Fibroblast of lung (primary cell): ENCODE results near the gene TMC1. TPM values are rescaled to one million over a fixed set of nuclear protein-coding genes. Genes with fewer than 3 reads are reported as not detected.
A peak's percentile ranks its signal among the peaks of the same experiment; 100 is the strongest.

Experiments
- DNase-seq, 2 donors: peaks; one replicate each; pipeline versions ENCODE4 v3.0.0 to v3.0.0-alpha.2; 2010; ENCODE audit warnings: low read depth in 2 of 2
- H2AFZ ChIP-seq: 2 replicates; pipeline ENCODE4 v1.5.1; 2012; ENCODE audit warnings: low read length, control low read depth, inconsistent platforms
- H3K27ac ChIP-seq: 2 replicates; pipeline ENCODE4 v1.5.1; 2011; ENCODE audit warnings: low read length, control low read depth; ENCODE audit not compliant: insufficient read depth
- H3K27me3 ChIP-seq: 2 replicates; pipeline ENCODE4 v1.5.1; 2011; ENCODE audit warnings: mild to moderate bottlenecking, low read length; ENCODE audit not compliant: control insufficient read depth, insufficient read depth
- H3K36me3 ChIP-seq: 2 replicates; pipeline ENCODE4 v1.5.1; 2011; ENCODE audit warnings: low read length; ENCODE audit not compliant: control insufficient read depth, insufficient read depth
- H3K4me1 ChIP-seq: 2 replicates; pipeline ENCODE4 v1.5.1; 2011; ENCODE audit warnings: low read length; ENCODE audit not compliant: control insufficient read depth, insufficient read depth; ENCODE audit errors: extremely low read depth
- H3K4me2 ChIP-seq: 2 replicates; pipeline ENCODE4 v1.5.1; 2011; ENCODE audit warnings: low read length, control low read depth; ENCODE audit not compliant: insufficient read depth; ENCODE audit errors: extremely low read depth
- H3K4me3 ChIP-seq, 4 experiments: fragments of 200-600 bp in 1 of 4; sonication (generic) in 1 of 4; replicated peaks in 1 of 4; 2 replicates each; pipeline ENCODE4 v1.5.1; 2011 to 2016; ENCODE audit warnings: low read length in 4 of 4, low read depth in 3 of 4, mild to moderate bottlenecking in 3 of 4, control low read depth in 2 of 4, inconsistent platforms in 1 of 4, mixed read lengths in 1 of 4; ENCODE audit not compliant: insufficient read depth in 1 of 4; ENCODE audit errors: control extremely low read depth in 1 of 4
- H3K79me2 ChIP-seq: 2 replicates; pipeline ENCODE4 v1.5.1; 2012; ENCODE audit warnings: mild to moderate bottlenecking, low read length, inconsistent platforms; ENCODE audit not compliant: control insufficient read depth, insufficient read depth
- H3K9ac ChIP-seq: 2 replicates; pipeline ENCODE4 v1.5.1; 2011; ENCODE audit warnings: mild to moderate bottlenecking, low read length, control low read depth; ENCODE audit not compliant: insufficient read depth
- H3K9me3 ChIP-seq: 2 replicates; pipeline ENCODE4 v1.5.1; 2012; ENCODE audit warnings: low read depth, low read length; ENCODE audit not compliant: control insufficient read depth, insufficient read depth
- H4K20me1 ChIP-seq: 2 replicates; pipeline ENCODE4 v1.5.1; 2011; ENCODE audit warnings: low read length; ENCODE audit not compliant: control insufficient read depth, insufficient read depth; ENCODE audit errors: extremely low read depth
- EZH2 ChIP-seq: IDR thresholded peaks from 2 replicates; pipeline ENCODE4 v1.5.1; 2012; ENCODE audit warnings: low read length, control low read depth, mild to moderate bottlenecking; ENCODE audit errors: missing control alignments
- polyA plus RNA-seq, 2 donors: library from polyadenylated mRNA; depleted of rRNA in 1 of 2; stranded (reverse) in 1 of 2; unstranded in 1 of 2; fragments of >200 nt; gene quantifications; 2 replicates each; pipeline ENCODE4 v1.2.1, GENCODE V29; 2011 to 2012; ENCODE audit warnings: missing spikeins in 1 of 2
- total RNA-seq: library from RNA; depleted of rRNA; stranded (reverse); fragments of >200 nt; gene quantifications from 2 replicates; pipeline ENCODE4 v1.2.1, GENCODE V29; 2014
- TF ChIP-seq, protein P1 (sequence below), 2 donors: IDR thresholded peaks in 1 of 2; conservative IDR thresholded peaks in 1 of 2; 1 replicate in 1 of 2; 2 replicates in 1 of 2; pipeline ENCODE4 v1.5.1; 2011 to 2012; ENCODE audit warnings: low read length in 2 of 2, control low read depth in 1 of 2, inconsistent platforms in 1 of 2, low read depth in 1 of 2, mild to moderate bottlenecking in 1 of 2

Gene TMC1
- total and polyA plus RNA-seq, 2 donors (not counting 1 experiment from before 2014, with no cell fraction given) = 0.27 to 0.33 TPM

DNA sequence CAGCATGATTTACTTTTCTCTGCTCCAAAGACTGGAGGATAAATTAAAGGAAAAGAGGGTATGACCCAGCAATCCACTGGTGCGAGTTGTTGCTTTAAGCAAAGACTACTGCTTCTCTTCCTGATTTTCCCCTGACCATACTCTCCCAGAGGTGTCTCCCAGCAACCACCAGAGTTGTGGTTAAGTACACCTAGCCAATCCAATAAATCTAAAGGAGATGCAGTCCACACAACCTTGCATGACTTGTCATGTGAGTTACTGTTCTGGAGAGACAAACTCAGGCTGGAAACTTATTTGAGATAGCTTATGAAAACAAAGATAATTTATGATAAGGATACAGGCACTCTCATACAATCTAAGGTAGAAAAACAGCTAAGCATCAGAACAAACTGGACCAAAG lies 11.9 kb downstream of the TMC1 start:
- Histone ChIP-seq H3K27ac (no peak overlapping the region), H3K36me3 (no peaks in the 10 kb centered on the region), H3K9me3 (no peaks in the 10 kb centered on the region), H2AFZ (no peak overlapping the region), H3K4me2 (no peak overlapping the region), H3K27me3 (no peaks in the 10 kb centered on the region), H3K79me2 (no peaks in the 10 kb centered on the region), H3K4me1 (no peaks in the 10 kb centered on the region), H3K9ac (no peak overlapping the region), H3K4me3 (no peak overlapping the region), H4K20me1 (no peaks in the 10 kb centered on the region)
- TF ChIP-seq EZH2 = no peak
- TF ChIP-seq, protein P1, sequence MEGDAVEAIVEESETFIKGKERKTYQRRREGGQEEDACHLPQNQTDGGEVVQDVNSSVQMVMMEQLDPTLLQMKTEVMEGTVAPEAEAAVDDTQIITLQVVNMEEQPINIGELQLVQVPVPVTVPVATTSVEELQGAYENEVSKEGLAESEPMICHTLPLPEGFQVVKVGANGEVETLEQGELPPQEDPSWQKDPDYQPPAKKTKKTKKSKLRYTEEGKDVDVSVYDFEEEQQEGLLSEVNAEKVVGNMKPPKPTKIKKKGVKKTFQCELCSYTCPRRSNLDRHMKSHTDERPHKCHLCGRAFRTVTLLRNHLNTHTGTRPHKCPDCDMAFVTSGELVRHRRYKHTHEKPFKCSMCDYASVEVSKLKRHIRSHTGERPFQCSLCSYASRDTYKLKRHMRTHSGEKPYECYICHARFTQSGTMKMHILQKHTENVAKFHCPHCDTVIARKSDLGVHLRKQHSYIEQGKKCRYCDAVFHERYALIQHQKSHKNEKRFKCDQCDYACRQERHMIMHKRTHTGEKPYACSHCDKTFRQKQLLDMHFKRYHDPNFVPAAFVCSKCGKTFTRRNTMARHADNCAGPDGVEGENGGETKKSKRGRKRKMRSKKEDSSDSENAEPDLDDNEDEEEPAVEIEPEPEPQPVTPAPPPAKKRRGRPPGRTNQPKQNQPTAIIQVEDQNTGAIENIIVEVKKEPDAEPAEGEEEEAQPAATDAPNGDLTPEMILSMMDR (conservative IDR thresholded peaks at IDR 0.05 in 1 of 2, IDR thresholded peaks at IDR 0.05 in 1 of 2; ENCODE audit: low read depth in 1 of 2, low read length in 2 of 2) = no peak
- DNase-seq = peak in 1 of 2 donors; percentile 85

DNA sequence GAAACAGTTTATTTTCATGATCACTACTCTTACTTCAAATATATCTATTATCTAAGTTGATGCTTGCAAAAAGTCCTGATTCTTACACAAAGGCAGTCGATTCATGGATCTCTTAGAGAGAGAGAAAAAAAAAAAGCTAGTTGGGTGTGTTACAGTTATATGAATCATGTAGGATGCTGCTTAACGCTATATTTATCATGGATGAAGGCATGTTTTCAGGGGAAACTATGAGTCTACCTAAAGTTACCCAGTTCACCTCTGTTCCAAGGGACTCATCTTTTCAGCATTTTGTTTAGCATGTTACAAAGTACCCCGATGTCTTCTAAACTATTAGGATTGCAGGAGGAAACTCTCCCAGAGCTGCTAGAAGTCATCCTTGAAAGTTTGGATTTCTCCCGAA lies 13.5 kb downstream of the TMC1 start:
- Histone ChIP-seq H3K9me3 (no peaks in the 10 kb centered on the region), H3K4me1 (no peaks in the 10 kb centered on the region), H3K79me2 (no peaks in the 10 kb centered on the region), H2AFZ (no peak overlapping the region), H3K27me3 (no peaks in the 10 kb centered on the region), H3K27ac (no peak overlapping the region), H4K20me1 (no peaks in the 10 kb centered on the region), H3K9ac (no peak overlapping the region), H3K4me2 (no peak overlapping the region), H3K36me3 (no peaks in the 10 kb centered on the region), H3K4me3 (no peak overlapping the region)
- TF ChIP-seq, protein P1 (conservative IDR thresholded peaks at IDR 0.05 in 1 of 2, IDR thresholded peaks at IDR 0.05 in 1 of 2; ENCODE audit: low read depth in 1 of 2, low read length in 2 of 2) = no peak
- DNase-seq = peak in 1 of 2 donors; percentile 29

DNA sequence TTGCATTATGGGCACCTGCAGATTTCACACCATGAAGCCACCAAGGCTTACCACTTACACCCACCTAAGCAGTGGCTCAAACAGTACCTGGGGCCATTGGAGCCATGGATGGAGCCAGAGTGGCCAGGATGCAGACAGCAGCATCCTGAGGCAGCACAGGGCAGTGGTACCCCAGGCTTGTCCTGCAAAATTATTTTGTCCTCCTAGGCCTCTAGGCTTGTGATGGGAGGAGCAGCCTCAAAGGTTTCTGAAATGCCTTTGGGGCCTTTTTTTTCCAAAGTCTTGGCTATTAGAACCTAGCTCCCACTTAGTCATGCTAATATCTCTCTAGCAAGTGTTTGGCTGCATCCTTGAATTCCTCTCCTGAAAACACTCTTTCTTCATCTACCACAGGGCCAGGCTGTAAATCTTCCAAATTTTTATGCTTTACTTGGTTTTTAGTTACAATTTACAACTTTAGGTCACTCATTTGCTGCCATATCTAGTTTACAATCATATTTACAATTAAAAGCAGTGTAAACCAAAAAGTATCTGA lies 15.7 kb downstream of the TMC1 start:
- H3K9me3 ChIP-seq = no peaks in the 10 kb centered on the region
- DNase-seq = no peak
- H3K9ac ChIP-seq = no peak overlapping the region

More for the DNA sequence above, 15.7 kb downstream of the TMC1 start:
- Histone ChIP-seq H3K4me2 (no peak overlapping the region), H4K20me1 (no peaks in the 10 kb centered on the region), H3K4me1 (peaks cover 2% of the 10 kb centered on the region), H3K79me2 (no peaks in the 10 kb centered on the region), H3K27ac (no peak overlapping the region), H2AFZ (no peak overlapping the region), H3K4me3 (no peak overlapping the region), H3K36me3 (no peaks in the 10 kb centered on the region), H3K27me3 (no peaks in the 10 kb centered on the region)
- TF ChIP-seq, protein P1 (conservative IDR thresholded peaks at IDR 0.05 in 1 of 2, IDR thresholded peaks at IDR 0.05 in 1 of 2; ENCODE audit: low read depth in 1 of 2, low read length in 2 of 2) = no peak
- TF ChIP-seq EZH2 = no peak
